ENCODE data around the gene ZNF232.
"Not testable (repeated sequence)": the region's sequence is repeated elsewhere in the genome, so short reads cannot be mapped to it uniquely, and the experiment has no call there.

GRCh38 chr17:5077275-5077674 lies 34.4 kb downstream of the ZNF232 start:
- TF ChIP-seq POLR2AphosphoS5 (IDR thresholded peaks at IDR 0.05; ENCODE audit: low read depth, low read length); CTCF (IDR thresholded peaks at IDR 0.05 in 2 of 3, conservative IDR thresholded peaks at IDR 0.05 in 1 of 3; ENCODE audit: borderline replicate concordance in 1 of 3, insufficient read depth in 1 of 3, low read depth in 2 of 3, low read length in 2 of 3); POLR2A (IDR thresholded peaks at IDR 0.05; ENCODE audit: borderline replicate concordance, extremely low read depth, insufficient read depth, insufficient read length); ZNF274 (IDR thresholded peaks at IDR 0.05; ENCODE audit: low read depth, low read length); EGR1 (IDR thresholded peaks at IDR 0.05; ENCODE audit: low read depth); RAD21 (IDR thresholded peaks at IDR 0.05; ENCODE audit: low read depth); YY1 (IDR thresholded peaks at IDR 0.05; ENCODE audit: extremely low read depth, insufficient replicate concordance, low read depth, low read length): not testable (repeated sequence)
- TF ChIP-seq, protein P1, sequence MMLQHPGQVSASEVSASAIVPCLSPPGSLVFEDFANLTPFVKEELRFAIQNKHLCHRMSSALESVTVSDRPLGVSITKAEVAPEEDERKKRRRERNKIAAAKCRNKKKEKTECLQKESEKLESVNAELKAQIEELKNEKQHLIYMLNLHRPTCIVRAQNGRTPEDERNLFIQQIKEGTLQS (IDR thresholded peaks at IDR 0.05): not testable (repeated sequence)

Measured in HCT116 (cell line).